ENCODE measurements around the gene DNAL1. TPM values are rescaled to one million over a fixed set of nuclear protein-coding genes. Genes with fewer than 3 reads are reported as not detected.

DNAL1 gene
- total and polyA plus RNA-seq, 2 of the 13 experiments (the other 11 are each of a cell fraction or from before 2014, with no cell fraction given) = 1.4 to 13.3 TPM

DNA sequence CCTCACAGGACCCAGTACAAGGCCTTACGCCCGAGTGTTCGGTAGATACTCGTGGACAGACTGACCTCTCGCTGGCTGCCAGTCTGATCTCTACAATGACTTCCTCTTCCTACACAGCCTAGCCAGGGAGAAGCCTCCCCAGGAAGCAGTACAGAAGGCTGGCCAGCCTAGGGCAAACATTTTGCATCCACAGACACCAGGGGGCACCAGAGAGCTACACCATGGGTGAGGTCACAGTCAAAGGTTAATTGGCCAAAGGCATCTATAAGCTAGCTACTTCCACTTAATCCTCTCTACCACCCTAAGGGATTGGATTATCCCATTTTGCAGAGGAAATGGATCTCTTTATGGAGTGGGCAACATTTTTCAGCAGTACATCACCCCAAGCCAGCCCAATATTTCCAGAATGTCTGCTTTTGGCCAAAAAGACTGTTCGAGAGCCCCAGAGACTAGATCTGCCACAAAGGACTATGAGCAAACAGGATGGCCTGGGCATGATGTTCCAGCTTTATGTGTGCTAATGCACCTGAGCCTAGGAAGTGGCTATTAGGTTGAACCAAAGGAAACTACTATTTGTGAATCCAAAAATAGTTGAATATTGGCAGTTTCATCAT, 84.0 kb downstream of the DNAL1 start (continued):
- TF ChIP-seq, protein P1, sequence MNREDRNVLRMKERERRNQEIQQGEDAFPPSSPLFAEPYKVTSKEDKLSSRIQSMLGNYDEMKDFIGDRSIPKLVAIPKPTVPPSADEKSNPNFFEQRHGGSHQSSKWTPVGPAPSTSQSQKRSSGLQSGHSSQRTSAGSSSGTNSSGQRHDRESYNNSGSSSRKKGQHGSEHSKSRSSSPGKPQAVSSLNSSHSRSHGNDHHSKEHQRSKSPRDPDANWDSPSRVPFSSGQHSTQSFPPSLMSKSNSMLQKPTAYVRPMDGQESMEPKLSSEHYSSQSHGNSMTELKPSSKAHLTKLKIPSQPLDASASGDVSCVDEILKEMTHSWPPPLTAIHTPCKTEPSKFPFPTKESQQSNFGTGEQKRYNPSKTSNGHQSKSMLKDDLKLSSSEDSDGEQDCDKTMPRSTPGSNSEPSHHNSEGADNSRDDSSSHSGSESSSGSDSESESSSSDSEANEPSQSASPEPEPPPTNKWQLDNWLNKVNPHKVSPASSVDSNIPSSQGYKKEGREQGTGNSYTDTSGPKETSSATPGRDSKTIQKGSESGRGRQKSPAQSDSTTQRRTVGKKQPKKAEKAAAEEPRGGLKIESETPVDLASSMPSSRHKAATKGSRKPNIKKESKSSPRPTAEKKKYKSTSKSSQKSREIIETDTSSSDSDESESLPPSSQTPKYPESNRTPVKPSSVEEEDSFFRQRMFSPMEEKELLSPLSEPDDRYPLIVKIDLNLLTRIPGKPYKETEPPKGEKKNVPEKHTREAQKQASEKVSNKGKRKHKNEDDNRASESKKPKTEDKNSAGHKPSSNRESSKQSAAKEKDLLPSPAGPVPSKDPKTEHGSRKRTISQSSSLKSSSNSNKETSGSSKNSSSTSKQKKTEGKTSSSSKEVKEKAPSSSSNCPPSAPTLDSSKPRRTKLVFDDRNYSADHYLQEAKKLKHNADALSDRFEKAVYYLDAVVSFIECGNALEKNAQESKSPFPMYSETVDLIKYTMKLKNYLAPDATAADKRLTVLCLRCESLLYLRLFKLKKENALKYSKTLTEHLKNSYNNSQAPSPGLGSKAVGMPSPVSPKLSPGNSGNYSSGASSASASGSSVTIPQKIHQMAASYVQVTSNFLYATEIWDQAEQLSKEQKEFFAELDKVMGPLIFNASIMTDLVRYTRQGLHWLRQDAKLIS (CRISPR knock-in tag; IDR thresholded peaks at IDR 0.05) = no peak
- TF ChIP-seq, protein P2, sequence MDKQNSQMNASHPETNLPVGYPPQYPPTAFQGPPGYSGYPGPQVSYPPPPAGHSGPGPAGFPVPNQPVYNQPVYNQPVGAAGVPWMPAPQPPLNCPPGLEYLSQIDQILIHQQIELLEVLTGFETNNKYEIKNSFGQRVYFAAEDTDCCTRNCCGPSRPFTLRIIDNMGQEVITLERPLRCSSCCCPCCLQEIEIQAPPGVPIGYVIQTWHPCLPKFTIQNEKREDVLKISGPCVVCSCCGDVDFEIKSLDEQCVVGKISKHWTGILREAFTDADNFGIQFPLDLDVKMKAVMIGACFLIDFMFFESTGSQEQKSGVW (CRISPR knock-in tag; IDR thresholded peaks at IDR 0.05; ENCODE audit: borderline replicate concordance) = no peak
- TF ChIP-seq, protein P3, sequence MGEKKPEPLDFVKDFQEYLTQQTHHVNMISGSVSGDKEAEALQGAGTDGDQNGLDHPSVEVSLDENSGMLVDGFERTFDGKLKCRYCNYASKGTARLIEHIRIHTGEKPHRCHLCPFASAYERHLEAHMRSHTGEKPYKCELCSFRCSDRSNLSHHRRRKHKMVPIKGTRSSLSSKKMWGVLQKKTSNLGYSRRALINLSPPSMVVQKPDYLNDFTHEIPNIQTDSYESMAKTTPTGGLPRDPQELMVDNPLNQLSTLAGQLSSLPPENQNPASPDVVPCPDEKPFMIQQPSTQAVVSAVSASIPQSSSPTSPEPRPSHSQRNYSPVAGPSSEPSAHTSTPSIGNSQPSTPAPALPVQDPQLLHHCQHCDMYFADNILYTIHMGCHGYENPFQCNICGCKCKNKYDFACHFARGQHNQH (CRISPR knock-in tag; IDR thresholded peaks at IDR 0.05) = no peak
- TF ChIP-seq ZNF773 (CRISPR knock-in tag; IDR thresholded peaks at IDR 0.05; ENCODE audit: borderline replicate concordance) (no peak), ZNF552 (CRISPR knock-in tag; IDR thresholded peaks at IDR 0.05; ENCODE audit: borderline replicate concordance) (no peak), SOX13 (IDR thresholded peaks at IDR 0.05) (no peak), SOX13 (CRISPR knock-in tag; conservative IDR thresholded peaks at IDR 0.05 in 1 of 2, IDR thresholded peaks at IDR 0.05 in 1 of 2) (no peak), CEBPG (CRISPR knock-in tag; IDR thresholded peaks at IDR 0.05) (no peak), BRD4 (CRISPR knock-in tag; IDR thresholded peaks at IDR 0.05) (no peak), SMAD3 (CRISPR knock-in tag; IDR thresholded peaks at IDR 0.05) (0 out of 2 replicates have a peak, but pooled peaks have one; percentile 41)
- TF ChIP-seq, protein P4, sequence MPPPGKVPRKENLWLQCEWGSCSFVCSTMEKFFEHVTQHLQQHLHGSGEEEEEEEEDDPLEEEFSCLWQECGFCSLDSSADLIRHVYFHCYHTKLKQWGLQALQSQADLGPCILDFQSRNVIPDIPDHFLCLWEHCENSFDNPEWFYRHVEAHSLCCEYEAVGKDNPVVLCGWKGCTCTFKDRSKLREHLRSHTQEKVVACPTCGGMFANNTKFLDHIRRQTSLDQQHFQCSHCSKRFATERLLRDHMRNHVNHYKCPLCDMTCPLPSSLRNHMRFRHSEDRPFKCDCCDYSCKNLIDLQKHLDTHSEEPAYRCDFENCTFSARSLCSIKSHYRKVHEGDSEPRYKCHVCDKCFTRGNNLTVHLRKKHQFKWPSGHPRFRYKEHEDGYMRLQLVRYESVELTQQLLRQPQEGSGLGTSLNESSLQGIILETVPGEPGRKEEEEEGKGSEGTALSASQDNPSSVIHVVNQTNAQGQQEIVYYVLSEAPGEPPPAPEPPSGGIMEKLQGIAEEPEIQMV (CRISPR knock-in tag; IDR thresholded peaks at IDR 0.05; ENCODE audit: low read depth) = no peak
- TF ChIP-seq, protein P5, sequence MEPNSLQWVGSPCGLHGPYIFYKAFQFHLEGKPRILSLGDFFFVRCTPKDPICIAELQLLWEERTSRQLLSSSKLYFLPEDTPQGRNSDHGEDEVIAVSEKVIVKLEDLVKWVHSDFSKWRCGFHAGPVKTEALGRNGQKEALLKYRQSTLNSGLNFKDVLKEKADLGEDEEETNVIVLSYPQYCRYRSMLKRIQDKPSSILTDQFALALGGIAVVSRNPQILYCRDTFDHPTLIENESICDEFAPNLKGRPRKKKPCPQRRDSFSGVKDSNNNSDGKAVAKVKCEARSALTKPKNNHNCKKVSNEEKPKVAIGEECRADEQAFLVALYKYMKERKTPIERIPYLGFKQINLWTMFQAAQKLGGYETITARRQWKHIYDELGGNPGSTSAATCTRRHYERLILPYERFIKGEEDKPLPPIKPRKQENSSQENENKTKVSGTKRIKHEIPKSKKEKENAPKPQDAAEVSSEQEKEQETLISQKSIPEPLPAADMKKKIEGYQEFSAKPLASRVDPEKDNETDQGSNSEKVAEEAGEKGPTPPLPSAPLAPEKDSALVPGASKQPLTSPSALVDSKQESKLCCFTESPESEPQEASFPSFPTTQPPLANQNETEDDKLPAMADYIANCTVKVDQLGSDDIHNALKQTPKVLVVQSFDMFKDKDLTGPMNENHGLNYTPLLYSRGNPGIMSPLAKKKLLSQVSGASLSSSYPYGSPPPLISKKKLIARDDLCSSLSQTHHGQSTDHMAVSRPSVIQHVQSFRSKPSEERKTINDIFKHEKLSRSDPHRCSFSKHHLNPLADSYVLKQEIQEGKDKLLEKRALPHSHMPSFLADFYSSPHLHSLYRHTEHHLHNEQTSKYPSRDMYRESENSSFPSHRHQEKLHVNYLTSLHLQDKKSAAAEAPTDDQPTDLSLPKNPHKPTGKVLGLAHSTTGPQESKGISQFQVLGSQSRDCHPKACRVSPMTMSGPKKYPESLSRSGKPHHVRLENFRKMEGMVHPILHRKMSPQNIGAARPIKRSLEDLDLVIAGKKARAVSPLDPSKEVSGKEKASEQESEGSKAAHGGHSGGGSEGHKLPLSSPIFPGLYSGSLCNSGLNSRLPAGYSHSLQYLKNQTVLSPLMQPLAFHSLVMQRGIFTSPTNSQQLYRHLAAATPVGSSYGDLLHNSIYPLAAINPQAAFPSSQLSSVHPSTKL (CRISPR knock-in tag; IDR thresholded peaks at IDR 0.05) = no peak
- TF ChIP-seq, protein P6, sequence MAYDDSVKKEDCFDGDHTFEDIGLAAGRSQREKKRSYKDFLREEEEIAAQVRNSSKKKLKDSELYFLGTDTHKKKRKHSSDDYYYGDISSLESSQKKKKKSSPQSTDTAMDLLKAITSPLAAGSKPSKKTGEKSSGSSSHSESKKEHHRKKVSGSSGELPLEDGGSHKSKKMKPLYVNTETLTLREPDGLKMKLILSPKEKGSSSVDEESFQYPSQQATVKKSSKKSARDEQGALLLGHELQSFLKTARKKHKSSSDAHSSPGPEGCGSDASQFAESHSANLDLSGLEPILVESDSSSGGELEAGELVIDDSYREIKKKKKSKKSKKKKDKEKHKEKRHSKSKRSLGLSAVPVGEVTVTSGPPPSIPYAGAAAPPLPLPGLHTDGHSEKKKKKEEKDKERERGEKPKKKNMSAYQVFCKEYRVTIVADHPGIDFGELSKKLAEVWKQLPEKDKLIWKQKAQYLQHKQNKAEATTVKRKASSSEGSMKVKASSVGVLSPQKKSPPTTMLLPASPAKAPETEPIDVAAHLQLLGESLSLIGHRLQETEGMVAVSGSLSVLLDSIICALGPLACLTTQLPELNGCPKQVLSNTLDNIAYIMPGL (CRISPR knock-in tag; IDR thresholded peaks at IDR 0.05; ENCODE audit: borderline replicate concordance in 1 of 2, low read depth in 1 of 2) = peak; percentile 51 to 59; a peak in 2 of 4 replicates

Data from HepG2 (cell line).